ENCODE data around the gene TTPAL.

Gene TTPAL

GRCh38 chr20:44475694-44476560 is at the start of gene TTPAL:
TSS of gene TTPAL (plus strand) at chr20:44475874. CDS start at chr20:44480000, 4,126 bp downstream.
- DNase-seq (ENCODE audit: low read depth in 3 of 3, low spot score in 1 of 3), result peak; percentile 66 to 88 (median 80)

- DNase-seq (ENCODE audit: low read depth in 3 of 3, low spot score in 1 of 3), result no peak
Observed at GRCh38 chr20:44425923-44426322, 49.8 kb upstream of the TTPAL start.

- DNase-seq (ENCODE audit: low read depth in 3 of 3, low spot score in 1 of 3), result no peak
Observed at GRCh38 chr20:44426879-44427790, 48.5 kb upstream of the TTPAL start.

GRCh38 chr20:44427804-44428173 is 47.9 kb upstream of the TTPAL start:
- DNase-seq (ENCODE audit: low read depth in 3 of 3, low spot score in 1 of 3), result no peak

GRCh38 chr20:44428174-44429016 is 47.3 kb upstream of the TTPAL start:
- DNase-seq (ENCODE audit: low read depth in 3 of 3, low spot score in 1 of 3), result no peak

- DNase-seq (ENCODE audit: low read depth in 3 of 3, low spot score in 1 of 3), result no peak
Observed at GRCh38 chr20:44429017-44429339, 46.7 kb upstream of the TTPAL start.

- DNase-seq (ENCODE audit: low read depth in 3 of 3, low spot score in 1 of 3), result no peak
Observed at GRCh38 chr20:44429419-44430269, 46.0 kb upstream of the TTPAL start.

- DNase-seq (ENCODE audit: low read depth in 3 of 3, low spot score in 1 of 3), result no peak
Observed at GRCh38 chr20:44430270-44431065, 45.2 kb upstream of the TTPAL start.

- no peak for DNase-seq (ENCODE audit: low read depth in 3 of 3, low spot score in 1 of 3)
Observed at GRCh38 chr20:44431118-44431501, 44.6 kb upstream of the TTPAL start.

GRCh38 chr20:44431502-44432234 is 44.0 kb upstream of the TTPAL start:
- DNase-seq (ENCODE audit: low read depth in 3 of 3, low spot score in 1 of 3), result no peak

- DNase-seq (ENCODE audit: low read depth in 3 of 3, low spot score in 1 of 3), result no peak
Observed at GRCh38 chr20:44432618-44433577, 42.8 kb upstream of the TTPAL start.

GRCh38 chr20:44433751-44434538 is 41.7 kb upstream of the TTPAL start:
- DNase-seq (ENCODE audit: low read depth in 3 of 3, low spot score in 1 of 3), result no peak

GRCh38 chr20:44435630-44436335 is 39.9 kb upstream of the TTPAL start:
- DNase-seq (ENCODE audit: low read depth in 3 of 3, low spot score in 1 of 3), result no peak

- DNase-seq (ENCODE audit: low read depth in 3 of 3, low spot score in 1 of 3), result no peak
Observed at GRCh38 chr20:44436393-44436792, 39.3 kb upstream of the TTPAL start.

GRCh38 chr20:44437497-44437896 is 38.2 kb upstream of the TTPAL start:
- DNase-seq (ENCODE audit: low read depth in 3 of 3, low spot score in 1 of 3), result no peak

- no peak for DNase-seq (ENCODE audit: low read depth in 3 of 3, low spot score in 1 of 3)
Observed at GRCh38 chr20:44438782-44439181, 36.9 kb upstream of the TTPAL start.
